ENCODE measurements around the gene SYT12. TPM values are rescaled to one million over a fixed set of nuclear protein-coding genes. Genes with fewer than 3 reads are reported as not detected.

The SYT12 gene
- total RNA-seq, 1 experiment from 2014 or later = 1.9 TPM

- H2BK12ac ChIP-seq (ENCODE audit: insufficient read length, low read depth, low read length) = no peak overlapping the region
- no peaks in the 10 kb centered on the region for H3K23me2 ChIP-seq (ENCODE audit: insufficient read length, low read depth, low read length, poor library complexity, severe bottlenecking)
- H3K27me3 ChIP-seq (ENCODE audit: insufficient read depth, low read length) = no peaks in the 10 kb centered on the region
- Mint-ChIP-seq H3K4me1 (peaks cover 14 to 29% of the 10 kb centered on the region in 2 experiments), H3K36me3 (ENCODE audit: insufficient read depth in 1 of 3, low read depth in 3 of 3) (no peaks in the 10 kb centered on the region; a peak in 1 of 7 replicates), H3K27ac (no peak overlapping the region), H3K9me3 (no peaks in the 10 kb centered on the region; a peak in 2 of 5 replicates), H3K27me3 (ENCODE audit: low read depth) (no peaks in the 10 kb centered on the region; the same call in 1 of the 2 replicates), H3K4me3 (no peak overlapping the region)
- H3K27ac ChIP-seq (ENCODE audit: insufficient read length, low read depth, low read length) = no peak overlapping the region
- H3K23ac ChIP-seq (ENCODE audit: insufficient read length, low read depth, low read length) = no peak overlapping the region
- H3K79me1 ChIP-seq (ENCODE audit: insufficient read depth, low read depth, low read length, poor library complexity, severe bottlenecking) = no peaks in the 10 kb centered on the region
- no peak overlapping the region for H3K56ac ChIP-seq (ENCODE audit: insufficient read length, low read depth, low read length)
- no peak overlapping the region for H3K14ac ChIP-seq (ENCODE audit: insufficient read depth, low read length)
- H2BK5ac ChIP-seq (ENCODE audit: insufficient read length, low read length) = no peak overlapping the region
- no peak overlapping the region for H2BK120ac ChIP-seq (ENCODE audit: low read depth, low read length, poor library complexity, severe bottlenecking)
- H2BK15ac ChIP-seq (ENCODE audit: low read depth, low read length) = no peak overlapping the region
- no peak overlapping the region for H3K4ac ChIP-seq (ENCODE audit: low read depth, low read length)
- no peak overlapping the region for H3T11ph ChIP-seq (ENCODE audit: low read length)
- no peaks in the 10 kb centered on the region for H4K20me1 ChIP-seq (ENCODE audit: control insufficient read depth, insufficient read depth, insufficient read length)
- WGBS (ENCODE audit: extremely low coverage, insufficient read length, low lambda C conversion rate) = no CpG with 5 or more reads among the region's 6 CpGs
- DNase-seq = no peak
- H3K4me2 ChIP-seq (ENCODE audit: insufficient read depth, insufficient read length, low read length) = no peak overlapping the region
- no peak overlapping the region for H2AK5ac ChIP-seq (ENCODE audit: insufficient read length, low read length)
- no peak overlapping the region for H2AFZ ChIP-seq (ENCODE audit: low read length)
- no peak overlapping the region for H4K5ac ChIP-seq (ENCODE audit: insufficient read length, low read depth, low read length)
- H3K9me3 ChIP-seq (ENCODE audit: control insufficient read depth, low read depth, low read length) = no peaks in the 10 kb centered on the region
- H3K9ac ChIP-seq (ENCODE audit: extremely low read depth, insufficient read length, low read length) = no peak overlapping the region
- TF ChIP-seq, protein P1, sequence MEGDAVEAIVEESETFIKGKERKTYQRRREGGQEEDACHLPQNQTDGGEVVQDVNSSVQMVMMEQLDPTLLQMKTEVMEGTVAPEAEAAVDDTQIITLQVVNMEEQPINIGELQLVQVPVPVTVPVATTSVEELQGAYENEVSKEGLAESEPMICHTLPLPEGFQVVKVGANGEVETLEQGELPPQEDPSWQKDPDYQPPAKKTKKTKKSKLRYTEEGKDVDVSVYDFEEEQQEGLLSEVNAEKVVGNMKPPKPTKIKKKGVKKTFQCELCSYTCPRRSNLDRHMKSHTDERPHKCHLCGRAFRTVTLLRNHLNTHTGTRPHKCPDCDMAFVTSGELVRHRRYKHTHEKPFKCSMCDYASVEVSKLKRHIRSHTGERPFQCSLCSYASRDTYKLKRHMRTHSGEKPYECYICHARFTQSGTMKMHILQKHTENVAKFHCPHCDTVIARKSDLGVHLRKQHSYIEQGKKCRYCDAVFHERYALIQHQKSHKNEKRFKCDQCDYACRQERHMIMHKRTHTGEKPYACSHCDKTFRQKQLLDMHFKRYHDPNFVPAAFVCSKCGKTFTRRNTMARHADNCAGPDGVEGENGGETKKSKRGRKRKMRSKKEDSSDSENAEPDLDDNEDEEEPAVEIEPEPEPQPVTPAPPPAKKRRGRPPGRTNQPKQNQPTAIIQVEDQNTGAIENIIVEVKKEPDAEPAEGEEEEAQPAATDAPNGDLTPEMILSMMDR (conservative IDR thresholded peaks at IDR 0.05) = no peak
- H4K91ac ChIP-seq (ENCODE audit: insufficient read length, low read depth, low read length) = no peak overlapping the region
- H4K8ac ChIP-seq (replicated peaks; ENCODE audit: insufficient read length, low read depth, low read length) = no peak overlapping the region
- no peak overlapping the region for H3K18ac ChIP-seq (ENCODE audit: insufficient read length, low read depth, low read length)
- no peaks in the 10 kb centered on the region for H3K79me2 ChIP-seq (ENCODE audit: insufficient read depth, low read length)
- H3K4me1 ChIP-seq (ENCODE audit: insufficient read depth, low read length) = no peaks in the 10 kb centered on the region
- H2BK20ac ChIP-seq (ENCODE audit: low read depth, low read length, poor library complexity, severe bottlenecking) = no peak overlapping the region
Measured at GRCh38 chr11:67079065-67079705, 56.3 kb downstream of the SYT12 start.
